Loucy (cell line): ENCODE results near the gene CDK6.

Experiments used
- EZH2phosphoT487 ChIP-seq: fragments of 200-600 bp; IDR thresholded peaks from 2 replicates; pipeline ENCODE4 v1.6.1; 2018; ENCODE audit warnings: antibody characterized with exemption, mild to moderate bottlenecking, moderate library complexity, borderline replicate concordance
- TF ChIP-seq, protein P1 (sequence below): fragments of 200-600 bp; sonication (generic); conservative IDR thresholded peaks from 2 replicates; pipeline ENCODE4 v1.5.1; 2014; ENCODE audit warnings: mild to moderate bottlenecking, antibody characterized with exemption, low read length

DNA sequence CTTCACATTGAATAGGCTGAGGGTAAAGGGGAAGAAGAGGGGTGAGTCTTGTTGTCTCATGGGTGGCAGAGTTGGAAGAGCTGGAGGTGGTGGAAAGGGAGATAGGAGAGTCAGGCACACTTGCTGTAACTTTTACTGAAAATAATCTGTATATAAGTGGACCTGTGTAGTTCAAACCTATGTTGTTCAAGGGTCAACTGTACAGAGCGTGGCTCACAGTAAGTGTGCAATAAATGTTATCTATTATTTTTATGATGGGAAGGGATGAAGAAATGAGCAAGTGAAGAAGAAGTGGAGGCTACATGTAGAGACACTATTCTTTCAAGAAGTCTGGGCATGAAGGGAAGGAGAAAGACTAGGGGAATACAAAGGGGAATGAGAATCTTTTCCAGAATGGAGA is 174.7 kb downstream of the CDK6 start:
- TF ChIP-seq, protein P1, sequence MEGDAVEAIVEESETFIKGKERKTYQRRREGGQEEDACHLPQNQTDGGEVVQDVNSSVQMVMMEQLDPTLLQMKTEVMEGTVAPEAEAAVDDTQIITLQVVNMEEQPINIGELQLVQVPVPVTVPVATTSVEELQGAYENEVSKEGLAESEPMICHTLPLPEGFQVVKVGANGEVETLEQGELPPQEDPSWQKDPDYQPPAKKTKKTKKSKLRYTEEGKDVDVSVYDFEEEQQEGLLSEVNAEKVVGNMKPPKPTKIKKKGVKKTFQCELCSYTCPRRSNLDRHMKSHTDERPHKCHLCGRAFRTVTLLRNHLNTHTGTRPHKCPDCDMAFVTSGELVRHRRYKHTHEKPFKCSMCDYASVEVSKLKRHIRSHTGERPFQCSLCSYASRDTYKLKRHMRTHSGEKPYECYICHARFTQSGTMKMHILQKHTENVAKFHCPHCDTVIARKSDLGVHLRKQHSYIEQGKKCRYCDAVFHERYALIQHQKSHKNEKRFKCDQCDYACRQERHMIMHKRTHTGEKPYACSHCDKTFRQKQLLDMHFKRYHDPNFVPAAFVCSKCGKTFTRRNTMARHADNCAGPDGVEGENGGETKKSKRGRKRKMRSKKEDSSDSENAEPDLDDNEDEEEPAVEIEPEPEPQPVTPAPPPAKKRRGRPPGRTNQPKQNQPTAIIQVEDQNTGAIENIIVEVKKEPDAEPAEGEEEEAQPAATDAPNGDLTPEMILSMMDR: no peak
- no peak for TF ChIP-seq EZH2phosphoT487
